ENCODE measurements around the gene CGNL1.

GRCh38 chr15:57563416-57563815, 187.1 kb downstream of the CGNL1 start:
- TF ChIP-seq CTCF (IDR thresholded peaks at IDR 0.05) (no peak), POLR2A (IDR thresholded peaks at IDR 0.05) (no peak), EP300 (IDR thresholded peaks at IDR 0.05) (no peak)
